Large intestine (tissue), 3 donors: Measurements from ENCODE around the gene SARS2. TPM values are rescaled to one million over a fixed set of nuclear protein-coding genes. Genes with fewer than 3 reads are reported as not detected.

ENCODE experiments used
- DNase-seq, 2 donors: peaks; one replicate each; pipeline versions ENCODE4 v3.0.0 to v3.0.0-alpha.2; 2013
- H3K27ac ChIP-seq: one replicate; pipeline ENCODE4 v1.5.1; 2013; ENCODE audit warnings: low read length
- H3K27me3 ChIP-seq: 2 replicates; pipeline ENCODE4 v1.6.1; 2013; ENCODE audit warnings: low read length; ENCODE audit not compliant: control insufficient read depth, insufficient read depth
- H3K36me3 ChIP-seq: 2 replicates; pipeline ENCODE4 v1.6.1; 2013; ENCODE audit warnings: low read length; ENCODE audit not compliant: control insufficient read depth, insufficient read depth
- H3K4me1 ChIP-seq: one replicate; pipeline ENCODE4 v1.6.1; 2013; ENCODE audit warnings: low read length; ENCODE audit not compliant: control insufficient read depth, insufficient read depth
- H3K4me3 ChIP-seq: one replicate; pipeline ENCODE4 v1.5.1; 2013; ENCODE audit warnings: low read length
- H3K9me3 ChIP-seq: one replicate; pipeline ENCODE4 v1.6.1; 2013; ENCODE audit warnings: mild to moderate bottlenecking, low read depth, low read length, moderate library complexity; ENCODE audit not compliant: control insufficient read depth
- WGBS: methylation state at CpG from one replicate; pipeline ENCODE4 v1.1.5; 2013; ENCODE audit warnings: low lambda C conversion rate; ENCODE audit not compliant: insufficient coverage; 5-methylcytosine and 5-hydroxymethylcytosine counted together
- polyA plus RNA-seq: library from polyadenylated mRNA; unstranded; fragments of 120-200 nt; gene quantifications from one replicate; pipeline ENCODE4 v1.2.1, GENCODE V29; 2013

SARS2 gene
- polyA plus RNA-seq, 1 donor = 34.9 TPM

- Histone ChIP-seq H3K9me3 (peaks cover 2% of the 10 kb centered on the region), H3K27ac (no peak overlapping the region), H3K4me1 (peaks cover 6% of the 10 kb centered on the region), H3K36me3 (peaks cover 23% of the 10 kb centered on the region), H3K27me3 (no peaks in the 10 kb centered on the region), H3K4me3 (no peak overlapping the region)
- 100% methylated on average over 2 of the region's 35 CpGs for WGBS
- peak in 1 of 2 donors; percentile 47 for DNase-seq
Measured at GRCh38 chr19:38904581-38905539, 25.7 kb downstream of the SARS2 start.

DNA sequence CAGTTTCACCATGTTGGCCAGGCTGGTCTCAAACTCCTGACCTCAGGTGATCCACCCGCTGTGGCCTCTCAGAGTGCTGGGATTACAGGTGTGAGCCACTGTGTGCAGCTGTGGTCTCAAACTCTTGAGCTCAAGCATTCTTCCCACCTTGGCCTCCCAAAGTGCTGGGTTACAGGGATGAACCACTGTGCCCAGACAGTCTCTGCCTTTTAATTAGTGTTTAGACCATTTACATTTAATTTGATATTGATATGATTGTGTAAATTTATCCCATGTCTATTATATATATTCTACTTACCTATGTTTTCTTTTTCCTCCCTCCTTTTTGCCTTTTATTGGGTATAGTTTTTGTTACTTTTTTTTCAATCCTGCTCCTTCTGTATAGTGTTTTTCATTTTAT, 28.9 kb downstream of the SARS2 start:
- Histone ChIP-seq H3K9me3 (no peaks in the 10 kb centered on the region), H3K27ac (no peak overlapping the region), H3K36me3 (peaks cover 8% of the 10 kb centered on the region), H3K4me3 (no peak overlapping the region), H3K4me1 (peaks cover 16% of the 10 kb centered on the region), H3K27me3 (no peaks in the 10 kb centered on the region)
- DNase-seq = no peak
- WGBS = 100% methylated on average over 1 of the region's 1 CpG

- Histone ChIP-seq H3K4me3 (peak overlapping the region; percentile 96), H3K9me3 (no peaks in the 10 kb centered on the region), H3K27ac (peak overlapping the region; percentile 84), H3K36me3 (peaks cover 6% of the 10 kb centered on the region), H3K4me1 (peaks cover 16% of the 10 kb centered on the region), H3K27me3 (no peaks in the 10 kb centered on the region)
- WGBS = 20% methylated on average over 3 of the region's 3 CpGs
- DNase-seq = peak in 1 of 2 donors; percentile 25
Measured at GRCh38 chr19:38900743-38901190, 29.8 kb downstream of the SARS2 start.

DNA sequence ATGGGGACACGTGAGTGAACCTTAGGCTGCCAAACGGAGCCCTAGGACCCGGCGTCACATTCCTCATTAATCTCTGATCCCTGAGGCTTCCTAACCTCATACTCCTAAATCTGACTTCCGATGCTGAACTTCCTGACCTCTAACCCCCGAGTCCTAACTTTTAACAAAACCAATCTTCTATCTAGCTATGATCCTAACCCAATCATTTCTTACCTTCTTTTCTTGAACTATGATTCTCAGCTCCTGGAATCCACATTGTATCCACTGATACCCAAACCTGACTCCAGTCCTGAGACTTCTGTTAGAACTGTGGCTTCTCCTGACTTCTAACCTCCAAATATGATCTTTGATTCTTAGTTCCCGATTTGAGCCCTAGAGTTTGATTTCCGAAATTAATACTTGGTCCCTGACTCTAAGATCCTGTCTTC, 30.3 kb downstream of the SARS2 start:
- H3K9me3 ChIP-seq = no peaks in the 10 kb centered on the region
- H3K4me3 ChIP-seq = peak overlapping the region; percentile 96
- H3K27me3 ChIP-seq = no peaks in the 10 kb centered on the region
- DNase-seq = no peak
- 30% methylated on average over 2 of the region's 8 CpGs for WGBS
- peaks cover under 1% of the 10 kb centered on the region for H3K36me3 ChIP-seq
- H3K27ac ChIP-seq = peak overlapping the region; percentile 84
- peaks cover 16% of the 10 kb centered on the region for H3K4me1 ChIP-seq

DNA sequence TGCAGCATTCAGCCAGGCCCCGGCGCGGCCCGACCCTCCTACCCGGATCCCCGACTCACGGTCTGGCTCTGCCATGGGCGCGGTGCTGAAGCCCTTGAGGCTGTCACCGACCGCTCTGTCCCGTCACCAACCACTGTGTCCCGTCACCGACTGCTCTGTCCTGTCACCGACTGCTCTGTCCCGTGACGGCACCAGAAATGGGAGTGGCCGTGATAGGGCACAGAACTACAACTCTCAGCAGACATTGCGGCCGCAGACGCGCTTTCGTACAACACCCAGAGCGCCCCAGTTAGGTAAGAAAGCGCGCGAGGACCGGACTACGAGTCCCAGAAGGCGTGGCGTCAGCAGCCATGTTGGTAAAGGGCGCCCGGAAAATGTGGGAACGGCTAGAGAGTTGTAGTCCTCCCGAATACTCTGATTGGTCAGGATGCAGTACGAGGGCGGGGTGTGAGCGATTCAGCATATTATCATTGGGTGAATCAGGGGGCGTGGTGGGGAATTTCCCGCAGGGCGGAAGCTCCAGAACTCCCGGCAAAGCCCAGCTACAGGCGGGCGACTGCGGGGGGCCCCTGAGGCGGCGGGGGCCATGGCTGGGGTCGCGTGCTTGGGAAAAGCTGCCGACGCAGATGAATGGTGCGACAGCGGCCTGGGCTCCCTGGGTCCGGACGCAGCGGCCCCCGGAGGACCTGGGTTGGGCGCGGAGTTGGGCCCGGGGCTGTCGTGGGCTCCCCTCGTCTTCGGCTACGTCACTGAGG, 30.9 kb downstream of the SARS2 start, which contains the start of the genes NFKBIB and SIRT2:
TSS of gene NFKBIB (plus strand) at position 523 of the 755 bp plus-strand sequence. CDS start at position 587, 64 bp downstream.
TSS of gene SIRT2 (minus strand) at position 172 of the 755 bp plus-strand sequence. CDS start at position 75, 97 bp downstream.
- peak; percentile 100 for DNase-seq
- no peaks in the 10 kb centered on the region for H3K9me3 ChIP-seq
- peak within 1 kb of the TSS; percentile 84 for H3K27ac ChIP-seq
- no peaks in the 10 kb centered on the region for H3K27me3 ChIP-seq
- H3K36me3 ChIP-seq = no peaks in the 10 kb centered on the region
- peaks cover 16% of the 10 kb centered on the region for H3K4me1 ChIP-seq
- no CpG with 5 or more reads among the region's 64 CpGs for WGBS
- H3K4me3 ChIP-seq = peak within 1 kb of the TSS; percentile 96

GRCh38 chr19:38898788-38899446, 31.6 kb downstream of the SARS2 start:
- H3K36me3 ChIP-seq = no peaks in the 10 kb centered on the region
- H3K27me3 ChIP-seq = no peaks in the 10 kb centered on the region
- no peaks in the 10 kb centered on the region for H3K9me3 ChIP-seq
- peak overlapping the region; percentile 96 for H3K4me3 ChIP-seq
- H3K4me1 ChIP-seq = peaks cover 16% of the 10 kb centered on the region
- H3K27ac ChIP-seq = peak overlapping the region; percentile 80
- DNase-seq = no peak
- WGBS = 13% methylated on average over 3 of the region's 25 CpGs

- H3K27me3 ChIP-seq = no peaks in the 10 kb centered on the region
- no peaks in the 10 kb centered on the region for H3K9me3 ChIP-seq
- peaks cover 17% of the 10 kb centered on the region for H3K36me3 ChIP-seq
- H3K27ac ChIP-seq = no peak overlapping the region
- WGBS = no CpG with 5 or more reads among the region's 9 CpGs
- H3K4me1 ChIP-seq = peaks cover 10% of the 10 kb centered on the region
- no peak overlapping the region for H3K4me3 ChIP-seq
- no peak for DNase-seq
Measured at GRCh38 chr19:38894968-38895367, 35.6 kb downstream of the SARS2 start.

GRCh38 chr19:38893341-38893771, 37.2 kb downstream of the SARS2 start:
- Histone ChIP-seq H3K27ac (no peak overlapping the region), H3K36me3 (peaks cover 33% of the 10 kb centered on the region)
- no CpG with 5 or more reads among the region's 14 CpGs for WGBS

DNA sequence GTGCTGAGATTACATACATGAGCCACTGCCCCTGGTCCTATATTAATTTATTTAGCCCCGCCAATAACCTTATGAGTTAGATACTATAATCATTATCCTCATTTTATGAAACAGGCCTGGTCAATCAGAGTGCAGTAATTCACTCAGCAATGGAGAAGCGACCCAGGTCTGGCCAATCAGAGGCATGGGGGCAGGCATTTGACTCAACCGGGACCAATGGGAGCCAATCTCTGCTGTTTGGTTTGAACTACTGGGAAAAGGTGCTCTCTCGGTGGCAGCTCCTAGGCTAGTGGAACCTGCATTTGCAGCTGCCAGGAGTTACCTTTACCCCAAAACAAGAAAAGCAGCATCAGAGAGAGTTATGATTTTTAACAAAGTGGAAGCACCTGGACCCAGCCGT, 37.7 kb downstream of the SARS2 start:
- Histone ChIP-seq H3K27me3 (no peaks in the 10 kb centered on the region), H3K9me3 (no peaks in the 10 kb centered on the region), H3K36me3 (peaks cover 37% of the 10 kb centered on the region), H3K4me3 (no peak overlapping the region), H3K4me1 (no peaks in the 10 kb centered on the region), H3K27ac (no peak overlapping the region)
- no peak for DNase-seq
- WGBS = 80% methylated on average over 1 of the region's 5 CpGs

More at GRCh38 chr19:38893341-38893771, 37.2 kb downstream of the SARS2 start:
- no peak for DNase-seq
- Histone ChIP-seq H3K9me3 (no peaks in the 10 kb centered on the region), H3K27me3 (no peaks in the 10 kb centered on the region), H3K4me3 (no peak overlapping the region), H3K4me1 (peaks cover 4% of the 10 kb centered on the region)
